Measurements from ENCODE around the gene SAG.
A peak's percentile ranks its signal among the peaks of the same experiment; 100 is the strongest.

DNA sequence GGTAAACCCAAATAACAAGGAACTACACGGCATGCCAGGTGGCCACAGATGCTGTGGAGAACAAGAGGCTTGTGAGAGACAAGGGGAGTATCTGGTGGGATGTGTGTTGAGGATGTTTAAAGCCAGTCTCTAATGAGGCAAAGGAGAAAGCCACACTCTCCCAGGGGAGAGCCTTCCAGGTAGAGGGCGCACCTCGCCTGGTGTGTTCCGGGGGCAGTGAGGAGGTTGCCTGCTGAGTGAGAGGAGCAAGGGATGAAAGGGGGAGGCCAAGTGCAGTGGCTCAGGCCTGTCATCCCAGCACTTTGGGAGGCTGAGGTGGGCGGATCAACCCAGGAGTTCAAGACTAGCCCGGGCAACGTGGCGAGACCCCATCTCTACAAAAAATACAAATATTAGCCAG is 16.2 kb downstream of the SAG start:
- TF ChIP-seq, protein P1, sequence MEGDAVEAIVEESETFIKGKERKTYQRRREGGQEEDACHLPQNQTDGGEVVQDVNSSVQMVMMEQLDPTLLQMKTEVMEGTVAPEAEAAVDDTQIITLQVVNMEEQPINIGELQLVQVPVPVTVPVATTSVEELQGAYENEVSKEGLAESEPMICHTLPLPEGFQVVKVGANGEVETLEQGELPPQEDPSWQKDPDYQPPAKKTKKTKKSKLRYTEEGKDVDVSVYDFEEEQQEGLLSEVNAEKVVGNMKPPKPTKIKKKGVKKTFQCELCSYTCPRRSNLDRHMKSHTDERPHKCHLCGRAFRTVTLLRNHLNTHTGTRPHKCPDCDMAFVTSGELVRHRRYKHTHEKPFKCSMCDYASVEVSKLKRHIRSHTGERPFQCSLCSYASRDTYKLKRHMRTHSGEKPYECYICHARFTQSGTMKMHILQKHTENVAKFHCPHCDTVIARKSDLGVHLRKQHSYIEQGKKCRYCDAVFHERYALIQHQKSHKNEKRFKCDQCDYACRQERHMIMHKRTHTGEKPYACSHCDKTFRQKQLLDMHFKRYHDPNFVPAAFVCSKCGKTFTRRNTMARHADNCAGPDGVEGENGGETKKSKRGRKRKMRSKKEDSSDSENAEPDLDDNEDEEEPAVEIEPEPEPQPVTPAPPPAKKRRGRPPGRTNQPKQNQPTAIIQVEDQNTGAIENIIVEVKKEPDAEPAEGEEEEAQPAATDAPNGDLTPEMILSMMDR (conservative IDR thresholded peaks at IDR 0.05; ENCODE audit: low read depth in 2 of 2), result peak; percentile 17 to 59; a peak in 2 of 4 replicates
- no peak for TF ChIP-seq POLR2AphosphoS5 (IDR thresholded peaks at IDR 0.05; ENCODE audit: low read depth)
- no peak for TF ChIP-seq EZH2 (IDR thresholded peaks at IDR 0.05; ENCODE audit: low read depth, unreplicated experiment)
